ENCODE results near the gene MEF2D.

MEF2D gene

DNA sequence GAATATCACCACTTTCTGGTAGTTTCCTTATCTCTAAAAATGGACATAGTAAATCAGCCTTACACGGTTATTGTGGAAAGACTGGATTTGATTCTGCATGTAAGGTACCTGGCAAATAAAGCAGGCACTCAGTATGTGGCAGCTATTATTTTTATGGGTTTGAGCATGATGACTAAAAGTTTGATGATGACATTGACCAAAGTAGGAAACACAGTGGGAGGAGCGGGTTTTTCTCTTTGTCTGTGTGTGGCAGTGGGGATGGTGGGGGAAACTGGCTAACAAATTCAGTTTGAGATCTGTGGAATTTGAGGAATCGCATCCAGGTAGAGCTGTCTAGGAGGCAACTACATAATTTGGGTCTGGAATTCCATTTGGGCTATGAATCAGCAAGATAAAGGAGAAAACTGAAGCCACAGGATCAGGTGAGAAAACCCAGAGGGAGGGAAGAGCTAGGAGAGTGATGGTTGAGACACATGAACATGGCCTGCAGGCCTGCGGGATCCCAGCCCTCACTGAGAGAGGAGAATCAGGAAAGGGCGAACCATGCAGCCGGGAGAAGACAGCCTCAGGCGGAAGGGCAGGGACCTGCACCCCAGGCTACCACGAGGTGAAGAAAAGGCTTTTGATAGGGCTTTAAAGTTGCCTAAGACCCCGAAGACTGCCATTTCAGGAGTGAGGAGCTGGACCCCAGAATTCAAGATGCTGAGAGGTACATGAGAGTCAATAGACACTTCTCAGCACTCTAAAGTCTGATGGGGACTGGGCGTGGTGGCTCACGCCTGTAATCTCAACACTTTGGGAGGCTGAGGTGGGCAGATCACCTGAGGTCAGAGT is 52.2 kb downstream of the MEF2D start:
- no peaks in the 10 kb centered on the region for H3K4me1 ChIP-seq (ENCODE audit: insufficient read depth, poor library complexity, severe bottlenecking)
- no peak overlapping the region for H3K4me3 ChIP-seq (ENCODE audit: severe bottlenecking)
- ATAC-seq (ENCODE audit: low read depth) (no peak), DNase-seq (ENCODE audit: low spot score) (no peak)
- TF ChIP-seq CTCF (IDR thresholded peaks at IDR 0.05; ENCODE audit: poor library complexity, severe bottlenecking): no peak
- H3K36me3 ChIP-seq (ENCODE audit: low read depth): no peaks in the 10 kb centered on the region
- H3K27me3 ChIP-seq (ENCODE audit: insufficient read depth, poor library complexity, severe bottlenecking): peaks cover 4% of the 10 kb centered on the region
- no peak overlapping the region for H3K27ac ChIP-seq (ENCODE audit: poor library complexity, severe bottlenecking)
- H3K9me3 ChIP-seq (ENCODE audit: severe bottlenecking): no peaks in the 10 kb centered on the region

- peak; percentile 91 for TF ChIP-seq CTCF (IDR thresholded peaks at IDR 0.05; ENCODE audit: poor library complexity, severe bottlenecking)
- Histone ChIP-seq H3K9me3 (ENCODE audit: severe bottlenecking) (no peaks in the 10 kb centered on the region), H3K4me1 (ENCODE audit: insufficient read depth, poor library complexity, severe bottlenecking) (no peaks in the 10 kb centered on the region), H3K36me3 (ENCODE audit: low read depth) (no peaks in the 10 kb centered on the region), H3K27me3 (ENCODE audit: insufficient read depth, poor library complexity, severe bottlenecking) (peaks cover 29% of the 10 kb centered on the region), H3K4me3 (ENCODE audit: severe bottlenecking) (no peak overlapping the region), H3K27ac (ENCODE audit: poor library complexity, severe bottlenecking) (no peak overlapping the region)
- ATAC-seq (ENCODE audit: low read depth): peak; percentile 91
- no peak for DNase-seq (ENCODE audit: low spot score)
Measured at GRCh38 chr1:156445789-156446263, 54.7 kb downstream of the MEF2D start.

- Histone ChIP-seq H3K36me3 (ENCODE audit: low read depth) (no peaks in the 10 kb centered on the region), H3K4me3 (ENCODE audit: severe bottlenecking) (no peak overlapping the region), H3K27ac (ENCODE audit: poor library complexity, severe bottlenecking) (no peak overlapping the region), H3K4me1 (ENCODE audit: insufficient read depth, poor library complexity, severe bottlenecking) (no peaks in the 10 kb centered on the region), H3K9me3 (ENCODE audit: severe bottlenecking) (no peaks in the 10 kb centered on the region), H3K27me3 (ENCODE audit: insufficient read depth, poor library complexity, severe bottlenecking) (peaks cover 42% of the 10 kb centered on the region)
- peak; percentile 58 for TF ChIP-seq CTCF (IDR thresholded peaks at IDR 0.05; ENCODE audit: poor library complexity, severe bottlenecking)
- DNase-seq (ENCODE audit: low spot score): no peak
- no peak for ATAC-seq (ENCODE audit: low read depth)
Measured at GRCh38 chr1:156444407-156445001, 56.1 kb downstream of the MEF2D start.

DNA sequence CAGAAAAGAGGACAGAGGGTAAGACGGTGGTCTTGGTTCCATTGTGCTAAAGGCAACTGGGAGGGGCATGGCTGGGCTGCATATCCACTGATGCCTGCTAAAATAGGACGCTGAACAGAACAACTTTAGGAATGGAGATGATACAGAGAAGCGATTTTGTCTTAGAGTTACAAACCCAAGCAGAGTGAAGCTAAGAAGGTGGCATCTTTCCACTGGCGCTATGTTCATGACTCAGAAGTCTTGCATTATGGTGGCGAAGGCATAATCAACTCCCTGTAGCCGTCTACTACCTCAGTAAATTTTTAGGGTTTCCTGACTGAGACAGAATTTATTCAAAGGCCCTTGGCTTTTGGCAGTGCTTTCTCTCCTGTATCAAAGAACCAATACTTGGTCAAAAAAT is 57.3 kb downstream of the MEF2D start:
- Histone ChIP-seq H3K36me3 (ENCODE audit: low read depth) (no peaks in the 10 kb centered on the region), H3K27ac (ENCODE audit: poor library complexity, severe bottlenecking) (no peak overlapping the region), H3K4me1 (ENCODE audit: insufficient read depth, poor library complexity, severe bottlenecking) (no peaks in the 10 kb centered on the region), H3K9me3 (ENCODE audit: severe bottlenecking) (no peaks in the 10 kb centered on the region), H3K27me3 (ENCODE audit: insufficient read depth, poor library complexity, severe bottlenecking) (peaks cover 55% of the 10 kb centered on the region), H3K4me3 (ENCODE audit: severe bottlenecking) (no peak overlapping the region)
- no peak for TF ChIP-seq CTCF (IDR thresholded peaks at IDR 0.05; ENCODE audit: poor library complexity, severe bottlenecking)
- ATAC-seq (ENCODE audit: low read depth) (no peak), DNase-seq (ENCODE audit: low spot score) (no peak)
